A673 (cell line): ENCODE measurements around the gene CEBPA.

Source experiments
- CTCF ChIP-seq: fragments of 300-800, 200-600 bp; sonication (generic); conservative IDR thresholded peaks from 2 replicates; pipeline ENCODE4 v1.5.1; 2017; ENCODE audit warnings: low read depth, mild to moderate bottlenecking, antibody characterized with exemption, low read length, moderate library complexity, mixed read lengths
- EZH2 ChIP-seq: fragments of 200-600 bp; sonication (generic); IDR thresholded peaks from 2 replicates; pipeline ENCODE4 v1.6.1; 2017; ENCODE audit warnings: borderline replicate concordance, low read depth, mild to moderate bottlenecking, mixed read lengths, antibody characterized with exemption, low read length; ENCODE audit not compliant: poor library complexity, severe bottlenecking

DNA sequence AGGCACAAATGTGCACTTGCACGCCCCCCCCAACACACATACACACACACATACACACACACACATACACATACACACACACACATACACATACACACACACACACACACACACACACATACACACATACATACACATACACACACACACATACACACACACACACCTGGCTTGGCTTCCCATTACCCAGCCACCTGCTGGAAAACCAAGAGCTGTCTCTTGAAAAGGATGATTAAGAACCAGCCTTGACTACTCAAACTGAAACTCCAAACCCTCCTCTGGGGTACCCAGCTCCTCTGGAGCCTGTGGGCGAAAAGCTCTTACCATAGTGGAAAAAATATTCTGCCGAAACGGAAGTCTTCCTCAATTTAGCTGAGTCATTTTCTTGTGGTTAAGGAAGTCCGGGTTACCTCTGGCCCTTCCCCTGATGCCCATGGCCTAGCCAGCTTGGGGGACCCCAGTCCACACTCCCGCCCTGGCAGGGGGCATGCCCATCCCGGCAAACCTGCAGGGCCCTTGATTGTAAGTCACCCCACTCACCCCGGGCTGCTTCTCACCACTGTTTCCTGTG lies 21.9 kb downstream of the CEBPA start:
- TF ChIP-seq CTCF, result no peak
- TF ChIP-seq EZH2, result no peak
